Small intestine (tissue), 7 donors: ENCODE results near the gene TLDC2. TPM values are rescaled to one million over a fixed set of nuclear protein-coding genes. Genes with fewer than 3 reads are reported as not detected.
A peak's percentile ranks its signal among the peaks of the same experiment; 100 is the strongest.

Source experiments
- DNase-seq, 2 donors: peaks; one replicate each; pipeline versions ENCODE4 v3.0.0 to v3.0.0-alpha.2; 2013
- FAIRE-seq: peaks from 2 replicates; lab custom pipeline; 2012; peaks lifted over from hg19 to GRCh38; lab: Jason Lieb, UNC
- H3K27ac ChIP-seq, 3 donors: one replicate each; pipeline ENCODE4 v1.5.1; 2013; ENCODE audit warnings: low read length in 2 of 3, mild to moderate bottlenecking in 2 of 3, control low read depth in 1 of 3, inconsistent platforms in 1 of 3, low read depth in 1 of 3, moderate library complexity in 1 of 3
- H3K27me3 ChIP-seq, 3 donors: one replicate each; pipeline ENCODE4 v1.6.1; 2013; ENCODE audit warnings: low read length in 3 of 3, inconsistent platforms in 1 of 3; ENCODE audit not compliant: control insufficient read depth in 3 of 3, insufficient read depth in 3 of 3
- H3K36me3 ChIP-seq, 3 donors: one replicate each; pipeline ENCODE4 v1.6.1; 2013; ENCODE audit warnings: low read length in 3 of 3, inconsistent platforms in 1 of 3, low read depth in 1 of 3, mild to moderate bottlenecking in 1 of 3, moderate library complexity in 1 of 3; ENCODE audit not compliant: control insufficient read depth in 3 of 3, insufficient read depth in 2 of 3
- H3K4me1 ChIP-seq, 3 donors: one replicate each; pipeline ENCODE4 v1.6.1; 2013; ENCODE audit warnings: low read length in 2 of 3, inconsistent platforms in 1 of 3, low read depth in 1 of 3, mild to moderate bottlenecking in 1 of 3, moderate library complexity in 1 of 3; ENCODE audit not compliant: control insufficient read depth in 3 of 3, insufficient read depth in 2 of 3
- H3K4me3 ChIP-seq, 3 donors: one replicate each; pipeline ENCODE4 v1.5.1; 2013; ENCODE audit warnings: low read length in 3 of 3, control low read depth in 1 of 3, inconsistent platforms in 1 of 3, low read depth in 1 of 3, mild to moderate bottlenecking in 1 of 3, moderate library complexity in 1 of 3
- H3K9me3 ChIP-seq, 2 donors: one replicate each; pipeline ENCODE4 v1.6.1; 2013; ENCODE audit warnings: low read depth in 1 of 2, low read length in 1 of 2; ENCODE audit not compliant: control insufficient read depth in 2 of 2, insufficient read depth in 1 of 2
- WGBS, 3 donors: extraction: QIAGEN DNeasy Blood & Tissue Kit; methylation state at CpG; one replicate each; pipeline ENCODE4 v1.1.7; 2013; 5-methylcytosine and 5-hydroxymethylcytosine counted together
- polyA plus RNA-seq, 4 donors: library from polyadenylated mRNA; stranded (reverse) in 3 of 4; unstranded in 1 of 4; fragments of 200-250 nt in 3 of 4; fragments of 120-200 nt in 1 of 4; gene quantifications; one replicate each; pipeline versions ENCODE4 v1.2.1 to v1.2.3, GENCODE V29; 2013
- donor health status: healthy with polysubstance abuse.
- donor health status: control.
- donor health status: control.
- donor health status: Bipolar disorder and iron deficiency.
- donor health status: healthy.

The TLDC2 gene
- polyA plus RNA-seq, 4 donors = 19.5 to 61.6 (median 32.4) TPM

- Histone ChIP-seq H3K36me3 (peaks cover 0 to 32% (median 0%) of the 10 kb centered on the region in 3 donors), H3K27me3 (no peaks in the 10 kb centered on the region), H3K27ac (peak overlapping the region in 1 of 3 donors; percentile 48), H3K9me3 (peaks cover 0 to 4% of the 10 kb centered on the region in 2 donors), H3K4me1 (peaks cover 0 to 12% (median 8%) of the 10 kb centered on the region in 3 donors), H3K4me3 (no peak overlapping the region)
- FAIRE-seq (no peak), DNase-seq (peak; percentile 64 to 74)
- WGBS, 3 donors = 55 to 66% (median 66%) methylated on average over 20 to 21 of the region's 21 CpGs
Observed at GRCh38 chr20:36854348-36855240, 21.3 kb upstream of the TLDC2 start.

DNA sequence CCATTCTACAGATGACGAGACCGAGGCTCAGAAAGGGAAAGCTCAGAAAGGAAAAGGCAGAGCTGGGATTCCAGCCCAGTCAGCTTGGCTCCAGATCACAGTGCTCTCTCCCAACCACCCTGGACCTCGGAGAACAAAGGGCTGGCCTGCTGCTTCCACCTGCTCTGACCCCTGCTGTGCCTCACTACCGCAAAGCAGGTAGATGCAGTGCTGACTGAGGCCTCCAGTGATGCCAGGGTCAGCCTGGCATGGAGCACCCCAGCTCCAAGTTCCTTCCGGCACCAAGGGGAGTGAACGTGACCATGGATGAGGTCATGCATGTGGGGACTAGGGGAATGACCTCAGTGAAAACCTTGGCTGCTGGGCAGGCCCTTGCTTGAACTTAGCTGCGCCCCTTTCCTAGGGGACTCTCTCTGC, 20.7 kb upstream of the TLDC2 start:
- H3K36me3 ChIP-seq = peaks cover 0 to 26% (median 0%) of the 10 kb centered on the region in 3 donors
- H3K4me3 ChIP-seq = no peak overlapping the region
- H3K27me3 ChIP-seq = no peaks in the 10 kb centered on the region
- FAIRE-seq = no peak
- H3K4me1 ChIP-seq = peaks cover 0 to 15% (median 8%) of the 10 kb centered on the region in 3 donors
- H3K9me3 ChIP-seq = peaks cover 0 to 4% of the 10 kb centered on the region in 2 donors
- WGBS, 3 donors = 67 to 85% (median 70%) methylated on average over 7 of the region's 7 CpGs
- no peak for DNase-seq
- no peak overlapping the region for H3K27ac ChIP-seq

- Histone ChIP-seq H3K9me3 (no peaks in the 10 kb centered on the region), H3K36me3 (peaks cover 0 to 35% (median 0%) of the 10 kb centered on the region in 3 donors), H3K4me1 (peaks cover 0 to 18% (median 8%) of the 10 kb centered on the region in 3 donors), H3K27ac (peak overlapping the region in 2 of 3 donors; percentile 18 to 29), H3K27me3 (no peaks in the 10 kb centered on the region), H3K4me3 (no peak overlapping the region)
- FAIRE-seq (no peak), DNase-seq (no peak)
- WGBS, 3 donors = 63 to 84% (median 71%) methylated on average over 3 of the region's 3 CpGs
Observed at GRCh38 chr20:36856195-36856594, 19.7 kb upstream of the TLDC2 start.

- H3K36me3 ChIP-seq = peaks cover 0 to 35% (median 0%) of the 10 kb centered on the region in 3 donors
- H3K4me3 ChIP-seq = no peak overlapping the region
- no peaks in the 10 kb centered on the region for H3K9me3 ChIP-seq
- WGBS, 3 donors = 60 to 75% (median 65%) methylated on average over 16 to 17 of the region's 17 CpGs
- DNase-seq (no peak), FAIRE-seq (no peak)
- H3K4me1 ChIP-seq = peaks cover 0 to 21% (median 8%) of the 10 kb centered on the region in 3 donors
- H3K27me3 ChIP-seq = no peaks in the 10 kb centered on the region
- peak overlapping the region in 2 of 3 donors; percentile 18 to 29 for H3K27ac ChIP-seq
Observed at GRCh38 chr20:36856691-36857635, 19.0 kb upstream of the TLDC2 start.

DNA sequence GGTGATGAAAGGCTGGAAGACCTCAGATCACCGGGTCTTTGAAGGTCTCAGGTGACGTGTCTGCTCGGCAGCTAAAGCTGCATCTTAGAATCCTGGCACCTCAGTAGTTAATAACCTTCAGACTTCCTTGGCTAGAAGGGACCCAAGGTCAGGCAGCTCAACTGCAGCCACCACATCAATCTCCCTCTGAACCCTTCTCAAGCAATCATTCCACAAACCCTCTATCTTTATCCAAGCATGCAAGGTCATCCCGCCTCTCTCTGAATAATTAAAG, 16.7 kb upstream of the TLDC2 start:
- Histone ChIP-seq H3K27ac (no peak overlapping the region), H3K4me3 (no peak overlapping the region), H3K9me3 (no peaks in the 10 kb centered on the region), H3K36me3 (peaks cover 0 to 29% (median 0%) of the 10 kb centered on the region in 3 donors), H3K27me3 (peaks cover 0 to 4% (median 0%) of the 10 kb centered on the region in 3 donors), H3K4me1 (peaks cover 0 to 24% (median 8%) of the 10 kb centered on the region in 3 donors)
- WGBS, 3 donors = 77 to 82% (median 79%) methylated on average over 4 of the region's 4 CpGs
- DNase-seq (no peak), FAIRE-seq (no peak)

DNA sequence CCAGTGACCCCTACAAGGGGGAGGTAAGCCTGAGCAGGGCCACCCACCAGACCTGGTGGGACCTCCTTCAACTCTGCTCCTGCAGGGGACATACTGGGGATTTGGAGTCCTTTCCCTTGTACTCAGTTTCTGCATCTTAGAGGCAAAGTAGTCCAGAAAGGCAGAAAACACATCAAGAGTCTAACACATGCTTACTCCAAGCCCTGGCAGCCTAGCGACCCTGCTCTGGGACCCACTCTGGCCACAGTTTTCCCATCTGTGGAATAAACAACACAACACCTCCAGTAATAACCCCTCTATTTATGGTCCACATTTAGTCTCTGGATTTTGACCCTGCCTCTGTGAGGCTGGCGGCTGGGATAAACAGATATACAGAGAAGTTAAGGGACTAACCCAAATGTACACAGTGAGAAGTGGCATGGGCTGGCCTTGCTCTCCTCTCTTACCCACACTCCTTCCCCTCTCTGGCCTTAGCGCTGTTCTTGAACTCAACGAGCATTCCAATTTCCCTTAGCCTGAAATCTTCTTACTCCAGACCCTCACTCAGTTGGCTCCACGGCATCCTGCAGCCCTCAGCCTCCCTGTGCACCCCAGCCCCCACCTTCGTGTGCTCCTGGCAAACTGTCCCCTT, 16.1 kb upstream of the TLDC2 start:
- H3K4me1 ChIP-seq = peaks cover under 1 to 23% (median 6%) of the 10 kb centered on the region in 3 donors
- FAIRE-seq = no peak

GRCh38 chr20:36860339-36860738, 15.6 kb upstream of the TLDC2 start:
- WGBS, 3 donors = 56 to 65% (median 60%) methylated on average over 5 of the region's 5 CpGs
- no peak for FAIRE-seq
- Histone ChIP-seq H3K4me1 (peaks cover 2 to 24% (median 6%) of the 10 kb centered on the region in 3 donors), H3K9me3 (no peaks in the 10 kb centered on the region), H3K27ac (no peak overlapping the region), H3K4me3 (no peak overlapping the region), H3K27me3 (peaks cover 0 to 9% (median 0%) of the 10 kb centered on the region in 3 donors), H3K36me3 (peaks cover 0 to 25% (median 0%) of the 10 kb centered on the region in 3 donors)
- no peak for DNase-seq

More for the DNA sequence above, 16.1 kb upstream of the TLDC2 start:
- no peak overlapping the region for H3K27ac ChIP-seq
- WGBS, 3 donors = 40 to 60% (median 52%) methylated on average over 6 of the region's 6 CpGs
- peaks cover 0 to 7% (median 0%) of the 10 kb centered on the region in 3 donors for H3K27me3 ChIP-seq
- H3K9me3 ChIP-seq = no peaks in the 10 kb centered on the region
- no peak overlapping the region for H3K4me3 ChIP-seq
- no peak for DNase-seq
- peaks cover 0 to 29% (median 0%) of the 10 kb centered on the region in 3 donors for H3K36me3 ChIP-seq
